Rectal smooth muscle tissue (tissue), 1 donor: ENCODE measurements around the gene CDK6.

Source experiments
- H3K27ac ChIP-seq: one replicate; pipeline ENCODE4 v1.7.0; 2013; ENCODE audit warnings: low read depth, low read length, inconsistent platforms
- H3K27me3 ChIP-seq: one replicate; pipeline ENCODE4 v1.7.0; 2013; ENCODE audit warnings: low read length; ENCODE audit not compliant: control insufficient read depth, insufficient read depth
- H3K36me3 ChIP-seq: one replicate; pipeline ENCODE4 v1.7.0; 2013; ENCODE audit warnings: low read length; ENCODE audit not compliant: control insufficient read depth, insufficient read depth
- H3K4me1 ChIP-seq: one replicate; pipeline ENCODE4 v1.7.0; 2013; ENCODE audit warnings: low read length; ENCODE audit not compliant: control insufficient read depth, insufficient read depth
- H3K4me3 ChIP-seq: one replicate; pipeline ENCODE4 v1.7.0; 2013; ENCODE audit warnings: low read length
- H3K9ac ChIP-seq: one replicate; pipeline ENCODE4 v1.7.0; 2013; ENCODE audit warnings: low read length

CDK6 gene

DNA sequence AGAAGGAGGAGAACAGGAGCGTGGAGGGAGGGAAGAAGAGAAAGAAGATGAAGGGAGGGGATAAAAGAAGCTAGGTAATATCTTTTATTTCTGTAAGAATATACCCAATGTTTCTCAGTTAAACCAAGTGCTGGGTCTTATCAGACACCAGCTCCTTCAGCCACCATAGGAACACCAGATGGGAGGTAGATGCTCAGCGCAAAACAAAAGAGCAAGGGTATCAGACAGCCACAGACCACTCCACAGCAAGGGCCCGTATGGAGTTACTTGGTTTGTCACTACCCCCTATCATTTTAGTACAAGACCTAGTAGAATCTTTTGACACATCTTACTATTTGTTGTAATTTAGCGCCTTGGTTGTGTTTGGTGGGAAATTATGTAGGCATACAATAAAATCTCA lies 180.3 kb downstream of the CDK6 start:
- Histone ChIP-seq H3K4me3 (no peak overlapping the region), H3K4me1 (no peaks in the 10 kb centered on the region), H3K36me3 (no peaks in the 10 kb centered on the region), H3K27me3 (no peaks in the 10 kb centered on the region), H3K9ac (no peak overlapping the region), H3K27ac (no peak overlapping the region)

DNA sequence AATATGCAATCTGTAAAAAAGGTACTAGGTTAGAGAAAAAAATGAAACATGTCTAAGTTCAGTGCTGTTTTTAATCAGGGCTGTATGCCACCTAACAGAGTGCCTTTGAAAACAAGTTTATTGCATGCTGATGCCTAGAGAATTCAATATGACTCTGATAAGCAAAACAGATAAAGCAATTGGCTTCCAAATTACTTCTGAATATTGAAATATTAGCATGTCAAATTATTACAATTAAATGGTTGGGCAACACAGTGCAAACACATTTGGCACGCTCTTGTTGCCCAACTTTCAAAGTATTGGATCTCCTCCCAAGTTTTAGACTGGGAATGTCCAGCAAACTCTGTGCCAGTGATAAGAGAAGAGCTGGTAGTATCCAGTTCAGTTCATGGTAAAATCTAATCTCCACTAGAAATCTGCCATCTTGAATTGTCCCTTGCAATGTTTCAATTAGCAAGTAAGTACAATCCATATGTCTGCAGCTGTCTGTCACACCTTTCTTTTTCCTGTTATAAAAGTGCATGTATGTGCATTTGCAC lies 181.0 kb downstream of the CDK6 start:
- no peaks in the 10 kb centered on the region for H3K27me3 ChIP-seq
- no peaks in the 10 kb centered on the region for H3K4me1 ChIP-seq
- H3K27ac ChIP-seq: no peak overlapping the region
- no peaks in the 10 kb centered on the region for H3K36me3 ChIP-seq
- no peak overlapping the region for H3K4me3 ChIP-seq
- no peak overlapping the region for H3K9ac ChIP-seq

DNA sequence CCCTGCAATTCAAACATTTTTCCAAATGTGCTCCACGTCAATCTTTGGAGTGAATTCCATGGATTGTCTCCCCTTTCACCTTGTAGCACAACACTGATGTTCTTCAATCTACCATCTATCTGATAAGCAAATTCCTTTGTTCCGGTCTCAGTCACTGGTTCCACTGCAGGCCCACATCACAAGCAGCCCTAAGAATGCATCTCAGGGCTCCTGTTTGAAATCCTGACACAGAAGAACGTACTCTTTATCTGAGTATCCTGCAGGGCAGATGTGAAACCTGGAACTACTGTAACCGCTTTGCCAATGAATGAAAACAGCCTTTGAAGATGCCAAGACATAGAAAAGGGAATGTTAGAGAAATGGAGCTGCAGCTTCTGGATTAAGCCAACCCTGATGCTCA lies 183.2 kb downstream of the CDK6 start:
- Histone ChIP-seq H3K27ac (no peak overlapping the region), H3K4me1 (no peaks in the 10 kb centered on the region), H3K9ac (no peak overlapping the region), H3K36me3 (no peaks in the 10 kb centered on the region), H3K4me3 (no peak overlapping the region), H3K27me3 (no peaks in the 10 kb centered on the region)

DNA sequence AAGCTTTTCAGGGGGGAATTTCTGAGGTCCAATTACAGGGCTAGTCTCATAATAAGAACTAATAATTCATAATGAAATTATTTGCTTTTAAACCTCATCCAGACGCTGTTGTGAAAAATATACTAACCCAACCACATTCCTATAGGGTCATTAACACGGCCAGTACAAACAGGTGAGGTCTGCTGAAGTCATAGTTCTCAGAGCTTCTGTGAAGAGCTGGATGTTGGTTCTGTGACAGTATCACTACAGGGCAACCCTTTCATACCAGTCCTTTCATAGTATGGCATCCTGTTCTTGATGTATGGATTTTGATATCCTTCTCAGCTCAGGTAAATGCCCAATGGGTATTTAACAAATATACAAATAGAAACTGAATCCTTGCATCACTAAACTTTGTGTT lies 183.8 kb downstream of the CDK6 start:
- Histone ChIP-seq H3K4me3 (no peak overlapping the region), H3K9ac (no peak overlapping the region), H3K4me1 (no peaks in the 10 kb centered on the region), H3K27me3 (no peaks in the 10 kb centered on the region), H3K36me3 (no peaks in the 10 kb centered on the region), H3K27ac (no peak overlapping the region)

DNA sequence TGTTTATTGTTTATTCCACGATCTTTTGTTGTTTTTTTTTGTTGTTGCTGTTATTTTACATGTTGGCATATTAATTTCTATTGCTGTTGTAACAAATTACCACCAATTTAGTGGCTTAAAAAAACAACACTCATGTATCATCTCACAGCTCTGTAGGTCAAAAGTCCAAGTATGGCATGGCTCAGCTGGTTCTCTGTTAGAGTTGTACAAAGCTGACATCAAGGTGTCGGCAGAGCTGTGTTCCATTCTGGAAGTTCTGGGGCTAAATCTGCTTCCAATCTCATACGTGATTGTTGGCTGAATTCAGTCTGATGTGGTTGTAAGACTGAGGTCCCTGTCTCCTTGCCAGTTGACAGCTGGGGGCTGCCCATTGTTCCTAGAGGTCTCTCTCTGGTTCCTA lies 186.0 kb downstream of the CDK6 start:
- Histone ChIP-seq H3K4me1 (no peaks in the 10 kb centered on the region), H3K27me3 (no peaks in the 10 kb centered on the region), H3K4me3 (no peak overlapping the region), H3K9ac (no peak overlapping the region), H3K27ac (no peak overlapping the region), H3K36me3 (no peaks in the 10 kb centered on the region)

DNA sequence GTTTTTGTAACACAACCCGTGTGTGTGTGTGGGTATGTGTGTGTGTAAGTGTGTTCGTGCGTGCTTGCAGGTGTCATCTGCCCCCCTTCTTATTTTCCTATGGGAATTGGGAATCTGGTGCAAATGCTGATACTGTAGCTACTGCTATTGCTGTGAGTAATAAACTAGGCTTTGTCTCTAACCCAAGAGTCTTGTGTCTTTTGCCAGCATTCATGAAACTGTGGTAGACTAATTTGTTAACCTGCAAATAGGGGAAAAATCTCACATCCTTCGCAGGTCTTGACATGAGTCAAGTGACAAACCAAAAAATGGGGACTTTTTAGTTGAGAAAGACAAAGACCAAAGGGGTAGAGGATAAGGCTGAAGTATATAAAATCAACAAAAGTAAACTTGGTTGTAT lies 188.3 kb downstream of the CDK6 start:
- Histone ChIP-seq H3K4me3 (no peak overlapping the region), H3K27ac (no peak overlapping the region), H3K4me1 (no peaks in the 10 kb centered on the region), H3K36me3 (no peaks in the 10 kb centered on the region), H3K9ac (no peak overlapping the region), H3K27me3 (no peaks in the 10 kb centered on the region)

DNA sequence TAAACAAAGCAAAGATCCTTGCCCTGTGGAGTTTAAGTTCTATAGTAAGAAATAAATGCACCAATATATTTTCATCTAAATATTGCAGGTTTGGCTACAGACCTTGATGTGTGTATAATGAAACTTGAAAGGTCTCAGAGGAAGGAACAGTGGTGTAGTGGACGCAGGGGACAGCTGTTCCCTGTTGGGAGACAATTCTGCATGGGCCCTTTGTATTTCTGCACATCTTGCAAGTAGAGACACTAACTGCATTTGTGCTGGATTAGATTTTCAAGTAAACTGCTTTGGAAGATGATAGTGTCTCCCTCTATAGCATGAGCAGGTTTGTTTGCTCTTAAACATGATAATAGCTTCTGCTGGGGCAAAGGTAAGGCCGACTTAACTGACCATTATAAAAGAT lies 188.7 kb downstream of the CDK6 start:
- no peak overlapping the region for H3K4me3 ChIP-seq
- H3K9ac ChIP-seq: no peak overlapping the region
- no peaks in the 10 kb centered on the region for H3K27me3 ChIP-seq
- no peaks in the 10 kb centered on the region for H3K4me1 ChIP-seq
- H3K36me3 ChIP-seq: no peaks in the 10 kb centered on the region
- no peak overlapping the region for H3K27ac ChIP-seq

DNA sequence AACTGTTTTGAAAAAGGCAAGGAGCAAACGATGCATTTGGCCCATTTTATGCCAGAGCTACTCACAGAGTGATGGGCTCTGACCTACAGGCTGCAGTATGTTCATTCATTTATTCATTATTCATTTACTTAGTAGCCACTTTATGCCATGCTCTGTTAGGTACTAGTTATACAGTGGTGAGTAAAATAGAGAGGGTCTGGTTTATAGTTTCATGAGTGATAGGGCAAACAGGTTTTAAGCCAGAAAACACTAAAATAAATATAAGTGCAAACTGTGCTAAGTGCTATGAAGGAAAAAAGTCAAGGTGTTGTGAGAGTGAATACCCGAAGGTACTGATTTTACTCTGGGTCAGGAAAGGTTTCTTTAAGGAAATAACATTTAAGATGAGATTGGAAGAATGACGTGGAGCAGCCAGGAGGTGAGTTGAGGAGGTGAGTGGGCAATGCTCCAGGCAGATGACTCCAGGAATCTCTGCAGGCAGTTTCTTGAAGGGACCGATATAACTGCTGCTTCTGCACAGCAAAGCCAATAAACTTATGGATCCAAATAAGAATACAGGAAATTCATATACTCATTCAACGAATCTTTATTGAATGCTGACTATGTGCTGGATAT lies 189.3 kb downstream of the CDK6 start:
- no peaks in the 10 kb centered on the region for H3K27me3 ChIP-seq
- H3K27ac ChIP-seq: no peak overlapping the region
- no peaks in the 10 kb centered on the region for H3K36me3 ChIP-seq
- H3K4me3 ChIP-seq: no peak overlapping the region
- no peak overlapping the region for H3K9ac ChIP-seq
- H3K4me1 ChIP-seq: no peaks in the 10 kb centered on the region

DNA sequence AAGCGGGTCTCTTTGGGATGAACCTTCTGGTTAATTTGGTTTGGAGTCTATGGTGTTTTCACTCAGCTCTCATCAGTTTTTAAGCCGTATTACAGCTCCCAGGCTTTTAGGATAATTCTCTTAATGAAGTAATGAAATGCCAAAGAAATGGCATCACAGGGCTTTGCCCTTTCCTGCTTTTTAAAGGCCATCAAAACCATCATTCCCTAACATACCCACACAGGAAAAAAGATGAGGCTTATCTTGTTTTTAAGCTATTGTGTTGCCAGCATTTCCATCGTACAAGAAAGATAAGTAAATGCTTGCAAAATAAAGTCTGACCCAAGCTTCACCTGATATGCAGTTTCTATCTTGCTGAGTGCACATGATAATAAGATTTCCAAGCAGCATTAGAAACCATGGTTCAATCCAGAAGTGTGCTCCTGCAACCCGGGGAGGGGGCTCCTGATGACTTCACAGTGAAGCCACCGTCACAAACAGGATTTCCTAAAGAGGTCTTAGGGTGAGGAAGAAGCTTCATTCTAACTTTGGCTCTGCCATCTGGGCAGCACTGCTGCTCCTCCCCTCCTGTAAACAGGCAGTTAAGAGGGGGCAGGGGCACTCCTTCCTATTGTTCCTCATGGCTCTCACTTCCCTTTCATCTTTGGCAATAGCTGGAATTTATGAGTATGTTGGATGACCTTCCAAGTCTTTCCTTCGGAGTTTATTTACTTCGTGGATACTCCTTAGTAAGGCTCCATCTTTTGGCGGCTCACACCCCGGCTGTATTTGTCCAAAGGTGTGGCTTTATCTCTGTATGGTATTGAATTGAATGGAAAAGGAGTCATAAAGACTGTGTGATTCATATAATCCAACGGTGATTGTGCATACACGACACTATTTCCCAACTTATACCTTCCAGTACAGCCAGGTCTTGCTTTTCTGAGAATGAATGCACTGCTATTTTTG lies 191.0 kb downstream of the CDK6 start:
- Histone ChIP-seq H3K27ac (no peak overlapping the region), H3K4me3 (peak overlapping the region; percentile 16), H3K36me3 (no peaks in the 10 kb centered on the region), H3K4me1 (no peaks in the 10 kb centered on the region), H3K27me3 (no peaks in the 10 kb centered on the region), H3K9ac (no peak overlapping the region)

DNA sequence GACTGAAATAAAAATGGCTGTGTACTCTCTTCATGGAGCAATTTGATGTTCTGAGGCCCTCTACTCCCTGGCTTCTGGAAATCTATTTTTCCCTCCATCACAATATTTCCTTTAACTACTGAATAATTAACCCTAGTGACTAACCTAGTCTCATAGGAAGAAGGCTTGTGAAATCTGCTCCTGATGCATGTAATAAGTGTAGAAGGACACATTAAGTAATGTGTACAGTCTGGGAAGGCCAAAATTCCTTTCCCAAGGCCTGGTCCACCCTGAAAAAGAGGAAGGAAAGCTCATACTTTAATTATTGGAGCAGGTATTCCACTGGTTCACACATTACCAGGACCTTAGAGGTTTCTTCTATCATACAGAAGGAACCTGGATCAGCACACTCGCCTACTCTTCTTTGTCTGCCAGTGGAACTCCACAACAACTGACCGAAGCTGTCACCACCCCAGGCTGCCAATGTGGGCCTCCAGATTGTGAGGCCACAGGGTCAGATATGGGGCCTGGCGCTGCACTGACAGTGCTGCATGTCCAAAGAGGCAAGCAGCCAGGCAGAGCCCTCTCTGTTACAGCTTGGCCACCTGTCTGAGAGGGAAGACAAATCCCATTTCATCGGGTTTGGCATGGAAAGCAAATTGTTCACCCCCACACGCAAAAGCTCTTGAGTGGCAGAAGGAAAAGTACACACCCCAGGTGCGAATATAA lies 191.8 kb downstream of the CDK6 start:
- H3K9ac ChIP-seq: no peak overlapping the region
- H3K27me3 ChIP-seq: no peaks in the 10 kb centered on the region
- no peaks in the 10 kb centered on the region for H3K36me3 ChIP-seq
- no peaks in the 10 kb centered on the region for H3K4me1 ChIP-seq
- H3K4me3 ChIP-seq: no peak overlapping the region
- H3K27ac ChIP-seq: no peak overlapping the region

DNA sequence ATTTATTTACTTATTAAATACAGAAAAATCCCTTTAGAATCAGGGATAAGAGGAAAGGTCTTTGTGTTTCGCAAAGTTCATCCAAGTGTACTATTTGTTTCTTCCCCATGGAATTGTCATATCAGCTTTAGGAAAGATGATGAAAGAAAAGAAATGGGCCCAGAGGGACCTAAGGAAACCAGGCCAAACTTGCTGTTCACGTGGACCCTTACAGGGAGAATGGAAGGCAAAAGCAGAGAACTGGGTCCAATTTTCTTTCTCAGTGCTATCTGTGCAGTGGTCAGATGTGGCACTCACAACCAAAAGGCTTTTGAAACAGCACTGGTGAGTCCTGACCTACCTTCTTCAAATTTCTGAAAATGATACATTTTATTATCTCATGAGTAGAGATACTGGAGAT lies 192.6 kb downstream of the CDK6 start:
- no peaks in the 10 kb centered on the region for H3K4me1 ChIP-seq
- H3K4me3 ChIP-seq: no peak overlapping the region
- no peaks in the 10 kb centered on the region for H3K36me3 ChIP-seq
- H3K27me3 ChIP-seq: no peaks in the 10 kb centered on the region
- H3K27ac ChIP-seq: no peak overlapping the region
- H3K9ac ChIP-seq: no peak overlapping the region

DNA sequence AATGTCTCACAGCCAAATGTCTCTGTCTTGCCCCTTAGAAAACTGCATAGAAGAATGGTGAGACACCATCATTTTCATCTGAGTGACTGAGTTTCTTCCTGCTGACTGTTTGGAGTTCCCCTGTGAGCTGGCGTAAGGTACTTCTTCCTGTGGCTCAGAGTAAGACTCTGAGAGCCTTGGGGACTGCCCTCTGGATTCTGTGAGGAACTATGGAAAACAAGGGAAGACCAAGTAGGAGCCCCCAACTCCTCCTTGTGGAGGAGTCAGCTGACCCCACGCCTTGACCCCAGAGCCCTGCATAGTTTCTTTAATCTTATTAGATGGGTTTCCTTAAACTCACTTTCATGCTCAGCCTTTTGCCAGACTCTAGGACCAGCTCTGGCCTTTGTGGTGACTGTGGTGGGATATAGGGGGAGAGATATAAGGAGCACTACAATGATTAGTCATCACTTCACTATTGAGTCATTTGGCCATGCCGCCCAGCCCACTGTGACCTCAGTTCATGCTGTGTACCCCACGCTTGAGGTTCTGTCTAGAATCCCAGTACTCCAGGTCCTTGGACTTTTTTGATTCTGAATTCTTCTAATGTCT lies 194.4 kb downstream of the CDK6 start:
- Histone ChIP-seq H3K4me3 (no peak overlapping the region), H3K27me3 (no peaks in the 10 kb centered on the region), H3K9ac (no peak overlapping the region), H3K27ac (no peak overlapping the region), H3K4me1 (no peaks in the 10 kb centered on the region), H3K36me3 (no peaks in the 10 kb centered on the region)
